Retinal pigment epithelial cell (primary cell): Measurements from ENCODE around the gene CCDC30.
A peak's percentile ranks its signal among the peaks of the same experiment; 100 is the strongest.

ENCODE experiments used
- DNase-seq: peaks from one replicate; pipeline ENCODE4 v3.0.0-alpha.2; 2010; ENCODE audit warnings: low read depth
- H3K4me3 ChIP-seq: 2 replicates; pipeline ENCODE4 v1.5.1; 2011; ENCODE audit warnings: mild to moderate bottlenecking, low read length, control low read depth, moderate library complexity
- CTCF ChIP-seq: conservative IDR thresholded peaks from 2 replicates; pipeline ENCODE4 v1.5.1; 2011; ENCODE audit warnings: low read depth, low read length, control low read depth, inconsistent platforms

Gene CCDC30

GRCh38 chr1:42646056-42646455 is 183.0 kb downstream of the CCDC30 start:
- H3K4me3 ChIP-seq, result no peak overlapping the region
- no peak for DNase-seq
- TF ChIP-seq CTCF, result no peak

DNA sequence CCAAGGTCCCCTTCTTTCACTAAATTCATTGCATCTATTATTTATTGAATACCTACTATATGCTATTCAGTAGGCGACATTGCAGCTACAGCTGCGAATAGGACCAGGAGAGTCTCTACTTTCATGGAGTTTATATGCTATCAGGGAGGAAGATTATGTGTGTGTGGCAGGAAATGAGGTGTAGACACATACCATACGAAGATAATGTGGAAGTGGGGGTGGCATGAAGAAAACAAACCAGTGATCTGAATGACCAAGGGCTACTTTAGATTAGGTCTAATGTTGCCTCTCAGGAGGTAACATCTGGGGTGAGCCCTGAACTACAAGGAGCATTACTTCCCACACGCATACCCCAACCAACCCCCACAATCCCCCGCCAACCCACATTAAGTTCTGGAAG is 194.1 kb downstream of the CCDC30 start:
- TF ChIP-seq CTCF, result no peak
- DNase-seq, result no peak
- H3K4me3 ChIP-seq, result no peak overlapping the region

DNA sequence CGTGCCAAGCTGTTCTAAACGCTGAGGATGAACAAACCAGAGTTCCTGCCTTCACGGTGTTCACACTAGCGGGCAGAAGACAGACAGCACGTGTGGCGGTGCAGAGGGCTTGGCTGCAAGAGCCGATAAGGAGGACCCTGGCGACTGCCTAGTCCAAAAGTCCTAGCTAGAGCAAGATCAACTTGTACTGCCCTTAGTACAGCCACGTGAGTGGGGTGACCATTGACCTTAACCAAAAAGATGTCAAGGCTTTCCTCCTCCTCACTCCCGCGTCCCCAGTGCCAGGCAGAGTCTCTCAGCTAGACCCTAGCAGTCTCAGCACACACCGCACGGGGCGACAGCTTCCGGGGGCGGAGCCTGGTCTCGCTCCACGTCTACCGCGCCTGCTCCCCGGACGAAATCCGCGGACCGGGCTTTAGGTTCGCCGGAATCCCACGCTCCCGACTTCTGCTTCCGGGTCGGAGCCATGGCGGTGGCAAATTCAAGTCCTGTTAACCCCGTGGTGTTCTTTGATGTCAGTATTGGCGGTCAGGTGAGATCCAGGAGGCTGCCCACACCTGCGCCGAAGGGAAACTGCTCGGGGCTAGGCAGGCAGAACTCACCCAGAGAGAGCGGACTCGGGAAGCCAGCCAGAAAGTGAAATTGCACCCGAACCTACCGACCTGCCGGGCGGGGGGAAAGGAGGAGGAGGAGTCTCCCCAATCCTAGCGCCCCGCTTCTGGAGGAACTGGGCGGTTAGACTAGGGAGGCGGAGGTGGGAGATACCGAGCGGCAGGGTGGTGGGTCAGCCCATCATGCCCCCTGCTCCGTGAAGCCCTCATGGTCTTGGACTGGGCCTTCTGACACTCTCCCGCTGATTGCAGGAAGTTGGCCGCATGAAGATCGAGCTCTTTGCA is 195.1 kb downstream of the CCDC30 start, which contains the start of gene PPIH:
Gene PPIH, plus strand, starts transcription at position 443 of the 896 bp plus-strand sequence. Its CDS starts 24 bp downstream, at position 467.
- peak within 1 kb of the TSS; percentile 81 for H3K4me3 ChIP-seq
- no peak for TF ChIP-seq CTCF
- DNase-seq, result peak; percentile 68

DNA sequence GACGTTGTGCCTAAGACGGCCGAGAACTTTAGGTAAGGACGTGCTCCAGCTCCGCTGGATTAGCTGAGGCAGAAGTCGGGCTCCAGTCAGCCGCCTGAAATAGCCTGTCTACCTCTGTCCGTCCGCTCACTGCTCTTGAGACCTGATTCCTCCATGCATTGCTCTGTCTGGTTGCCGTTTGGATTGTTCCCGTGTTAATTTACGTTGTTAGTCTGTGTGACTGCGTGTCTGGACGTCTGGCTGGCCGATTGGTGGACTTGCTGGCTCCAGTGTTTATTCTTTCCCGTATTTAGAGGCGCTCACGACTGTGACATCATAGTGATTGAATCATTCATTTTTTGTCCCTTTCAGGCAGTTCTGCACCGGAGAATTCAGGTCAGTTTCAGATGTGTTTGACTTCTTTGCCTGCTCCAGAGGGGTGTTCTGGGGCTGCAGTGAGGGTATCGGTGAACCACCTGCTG is 195.8 kb downstream of the CCDC30 start:
- no peak for TF ChIP-seq CTCF
- no peak for DNase-seq
- H3K4me3 ChIP-seq, result peak overlapping the region; percentile 81

DNA sequence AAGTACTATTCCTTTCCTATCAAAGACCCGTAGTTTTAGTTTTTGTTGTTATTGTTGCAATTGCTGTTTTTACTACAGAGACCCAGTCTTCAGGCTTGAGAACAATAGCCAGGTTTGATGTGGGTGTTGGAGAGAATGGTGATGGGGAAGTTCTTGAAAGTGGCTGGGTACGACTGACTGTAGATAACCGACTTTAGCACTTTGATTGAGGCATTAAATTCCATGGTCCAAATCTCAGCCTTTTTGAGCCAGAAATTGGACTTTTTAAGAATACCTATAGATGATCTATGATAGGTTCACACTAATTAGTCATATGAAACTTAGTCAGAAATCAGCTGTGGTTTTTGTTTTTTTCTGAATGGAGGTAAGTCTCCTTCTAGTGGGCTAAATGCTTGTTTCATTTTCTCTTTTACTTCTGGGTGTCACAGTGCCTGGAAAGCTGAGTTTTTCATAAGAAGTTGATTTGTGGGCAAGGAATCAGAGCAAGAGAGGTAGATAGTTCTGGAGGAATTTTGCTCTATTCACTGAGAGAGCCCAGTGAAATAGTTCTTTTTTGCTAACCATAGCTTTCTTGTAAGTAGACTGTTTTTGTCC is 197.9 kb downstream of the CCDC30 start:
- TF ChIP-seq CTCF, result no peak
- no peak for DNase-seq
- H3K4me3 ChIP-seq, result no peak overlapping the region

DNA sequence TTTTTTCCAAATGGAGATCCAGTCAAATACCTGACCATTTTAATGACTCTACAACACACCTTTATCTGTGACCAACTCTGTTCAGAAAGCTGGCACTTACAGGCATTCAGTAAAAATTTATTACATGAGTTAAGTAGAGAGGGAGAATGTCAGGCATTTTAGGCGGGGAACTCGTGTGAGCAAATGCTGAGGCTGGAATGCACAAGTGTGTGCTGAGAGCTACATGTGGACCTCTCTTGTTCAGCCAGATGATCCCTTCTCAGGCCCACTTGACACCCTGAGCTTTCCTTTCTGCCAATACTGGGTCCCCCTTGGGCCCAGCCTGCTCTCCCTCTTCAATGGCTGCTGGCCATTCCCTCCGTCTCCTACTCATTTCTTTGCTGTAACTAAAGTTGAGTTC is 206.8 kb downstream of the CCDC30 start:
- no peak overlapping the region for H3K4me3 ChIP-seq
- TF ChIP-seq CTCF, result no peak
- no peak for DNase-seq
